Skin epidermis (tissue), 12 donors: ENCODE results near the gene UHRF2.
A peak's percentile ranks its signal among the peaks of the same experiment; 100 is the strongest.
"Not testable (repeated sequence)": the region's sequence is repeated elsewhere in the genome, so short reads cannot be mapped to it uniquely, and the experiment has no call there.

Source experiments
- H3K27ac ChIP-seq, 21 experiments: fragments of 200-600 bp; sonication (generic) in 11 of 21; one replicate each; pipeline ENCODE4 v1.5.0; 2020; ENCODE audit warnings: mild to moderate bottlenecking in 3 of 21, inconsistent platforms in 2 of 21, moderate library complexity in 2 of 21
- H3K4me3 ChIP-seq, 7 experiments: fragments of 200-600 bp; sonication (generic) in 2 of 7; one replicate each; pipeline ENCODE4 v1.5.0; 2020; ENCODE audit warnings: inconsistent platforms in 2 of 7, mild to moderate bottlenecking in 2 of 7, moderate library complexity in 1 of 7

Gene UHRF2

GRCh38 chr9:6473151-6473550, 60.2 kb downstream of the UHRF2 start:
- Histone ChIP-seq H3K4me3 (no peak overlapping the region), H3K27ac (no peak overlapping the region)

DNA sequence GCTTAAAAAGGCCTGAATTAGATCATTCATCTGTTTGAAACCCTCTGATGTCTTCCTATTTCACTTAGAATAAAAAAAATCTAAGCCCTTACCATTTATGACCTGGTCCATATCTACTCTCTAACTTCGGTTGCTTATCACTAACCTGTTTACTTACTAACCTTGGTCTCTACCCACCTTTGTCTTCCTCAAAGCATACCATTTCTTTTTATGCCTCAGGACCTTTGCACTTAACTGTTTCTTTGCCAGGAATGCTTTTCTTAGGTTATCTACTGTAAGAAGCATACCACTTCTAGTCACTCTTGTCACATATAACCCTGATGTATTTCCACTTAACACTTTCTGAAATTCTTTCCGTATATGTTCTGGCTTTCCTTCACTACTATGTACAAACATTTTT, 67.0 kb downstream of the UHRF2 start:
- Histone ChIP-seq H3K27ac (no peak overlapping the region), H3K4me3 (no peak overlapping the region)

GRCh38 chr9:6484210-6484609, 71.2 kb downstream of the UHRF2 start:
- Histone ChIP-seq H3K27ac (no peak overlapping the region), H3K4me3 (no peak overlapping the region)

GRCh38 chr9:6488395-6488794, 75.4 kb downstream of the UHRF2 start:
- Histone ChIP-seq H3K4me3 (no peak overlapping the region), H3K27ac (no peak overlapping the region)

DNA sequence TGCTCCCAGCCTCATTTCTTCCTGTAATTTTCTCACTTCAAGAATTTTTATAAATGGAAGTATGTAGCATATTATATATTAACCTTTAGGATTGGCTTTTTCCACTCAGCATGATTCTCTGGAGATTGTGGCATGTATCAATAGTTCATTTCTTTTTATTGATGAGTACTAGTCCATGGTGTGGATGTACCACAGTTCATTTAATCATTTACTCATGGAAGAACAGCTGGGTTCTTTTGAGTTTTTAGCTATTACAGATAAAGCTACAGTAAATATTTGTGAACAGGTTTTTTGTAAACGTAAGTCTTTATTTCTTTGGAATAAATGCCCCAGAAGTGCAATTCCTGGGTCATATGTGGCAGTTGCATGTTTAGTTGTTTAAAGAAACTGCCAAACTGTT, 76.1 kb downstream of the UHRF2 start:
- Histone ChIP-seq H3K27ac (no peak overlapping the region), H3K4me3 (no peak overlapping the region)

DNA sequence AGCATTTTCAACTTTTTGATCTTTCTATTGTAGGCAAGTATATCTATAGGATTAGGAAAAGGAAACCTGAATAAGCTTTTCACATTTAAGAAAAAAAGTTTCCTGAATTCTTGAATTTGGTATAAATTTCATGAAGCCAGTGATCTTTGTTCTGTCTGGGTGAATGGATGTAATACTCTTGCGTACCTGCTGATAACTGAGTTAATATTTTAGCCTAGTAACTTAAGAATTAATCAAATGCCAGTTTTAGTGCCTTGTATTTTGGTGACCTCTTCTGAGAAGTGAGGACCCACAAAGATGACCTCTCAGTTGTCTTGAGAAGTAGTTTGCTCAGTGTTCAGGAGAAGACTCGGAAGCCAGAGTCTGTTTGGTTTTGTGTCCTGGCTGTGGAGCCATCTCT, 77.9 kb downstream of the UHRF2 start:
- Histone ChIP-seq H3K4me3 (no peak overlapping the region), H3K27ac (no peak overlapping the region)

GRCh38 chr9:6495466-6495865, 82.5 kb downstream of the UHRF2 start:
- no peak overlapping the region for H3K27ac ChIP-seq
- no peak overlapping the region for H3K4me3 ChIP-seq

DNA sequence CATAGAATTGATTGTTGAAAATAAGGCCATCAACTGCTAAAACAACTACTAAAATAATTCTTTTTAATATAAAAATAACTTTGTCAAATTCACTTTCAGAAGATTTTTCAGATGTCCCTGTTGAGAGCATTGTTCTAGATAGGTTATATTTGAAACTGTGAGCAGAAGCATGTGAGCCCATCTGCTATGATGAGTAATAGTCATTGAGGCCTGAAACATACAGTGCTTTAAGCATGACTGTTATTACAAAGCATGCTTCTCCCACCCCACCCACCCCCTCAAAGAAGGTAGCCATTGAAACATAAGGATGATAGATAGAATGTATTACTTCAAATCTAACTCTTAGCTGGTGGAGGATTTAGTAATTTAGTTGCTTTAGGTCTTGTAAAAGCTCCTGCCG, 86.0 kb downstream of the UHRF2 start:
- H3K4me3 ChIP-seq: no peak overlapping the region
- peak overlapping the region in 1 of 21 experiments; percentile 6 for H3K27ac ChIP-seq

DNA sequence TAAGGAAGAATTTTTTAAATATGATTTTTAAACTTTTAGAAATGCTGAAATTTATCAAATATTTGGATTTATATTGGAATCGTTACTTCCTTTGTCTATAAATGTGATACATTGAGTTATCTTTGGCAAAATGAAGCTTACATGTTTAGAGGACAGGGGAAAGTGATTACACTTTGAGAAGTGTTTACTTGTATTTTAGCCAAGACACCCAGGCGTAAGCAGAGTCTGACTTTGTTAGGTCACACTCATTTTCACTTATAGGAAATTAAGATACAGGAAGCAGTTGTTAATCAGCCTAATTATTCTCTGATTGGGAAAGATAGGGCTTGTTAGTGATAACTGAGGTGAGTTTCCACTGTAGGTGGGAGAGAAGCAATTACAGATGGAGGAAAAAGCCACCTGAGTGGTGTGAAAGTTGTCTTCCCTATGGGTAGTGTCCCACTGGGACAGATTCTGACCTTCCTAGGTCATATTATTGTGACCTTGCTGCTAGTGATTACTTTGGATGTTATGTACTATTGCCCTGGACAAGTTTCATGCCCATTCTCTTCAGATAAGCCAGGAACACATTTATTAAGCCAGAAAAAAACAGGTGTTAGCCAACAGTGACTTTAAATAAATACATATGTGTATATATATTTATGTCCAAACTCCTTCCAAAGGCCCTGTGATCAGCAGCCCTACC, 88.7 kb downstream of the UHRF2 start:
- H3K4me3 ChIP-seq: no peak overlapping the region
- H3K27ac ChIP-seq: no peak overlapping the region

DNA sequence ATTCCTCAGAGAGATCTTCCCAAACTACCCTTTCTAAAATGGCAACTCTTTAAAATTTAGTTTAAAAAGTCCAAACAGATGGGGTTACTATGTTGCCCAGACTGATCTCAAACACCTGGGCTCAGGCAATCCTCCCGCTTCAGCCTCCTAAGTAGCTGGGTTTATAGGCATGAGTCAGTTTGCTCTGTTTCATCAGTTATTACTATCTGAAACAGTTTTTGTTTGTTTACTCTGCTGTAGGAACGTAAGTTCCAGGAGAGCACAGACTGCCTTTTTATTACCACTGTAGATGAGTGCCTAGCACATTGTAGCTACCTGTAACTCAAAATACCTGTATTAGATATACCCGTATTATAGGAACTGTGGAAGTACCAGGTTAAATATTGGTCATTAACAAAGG, 89.4 kb downstream of the UHRF2 start:
- H3K27ac ChIP-seq: no peak overlapping the region
- no peak overlapping the region for H3K4me3 ChIP-seq

GRCh38 chr9:6506571-6506970, 93.6 kb downstream of the UHRF2 start:
- Histone ChIP-seq H3K4me3 (no peak overlapping the region), H3K27ac (no peak overlapping the region)

- H3K27ac ChIP-seq: no peak overlapping the region
These were observed 99.2 kb downstream of the UHRF2 start for GRCh38 chr9:6512085-6512657.

GRCh38 chr9:6522263-6522662, 109.3 kb downstream of the UHRF2 start:
- no peak overlapping the region for H3K27ac ChIP-seq
- no peak overlapping the region for H3K4me3 ChIP-seq

More at GRCh38 chr9:6512085-6512657, 99.2 kb downstream of the UHRF2 start:
- no peak overlapping the region for H3K4me3 ChIP-seq

DNA sequence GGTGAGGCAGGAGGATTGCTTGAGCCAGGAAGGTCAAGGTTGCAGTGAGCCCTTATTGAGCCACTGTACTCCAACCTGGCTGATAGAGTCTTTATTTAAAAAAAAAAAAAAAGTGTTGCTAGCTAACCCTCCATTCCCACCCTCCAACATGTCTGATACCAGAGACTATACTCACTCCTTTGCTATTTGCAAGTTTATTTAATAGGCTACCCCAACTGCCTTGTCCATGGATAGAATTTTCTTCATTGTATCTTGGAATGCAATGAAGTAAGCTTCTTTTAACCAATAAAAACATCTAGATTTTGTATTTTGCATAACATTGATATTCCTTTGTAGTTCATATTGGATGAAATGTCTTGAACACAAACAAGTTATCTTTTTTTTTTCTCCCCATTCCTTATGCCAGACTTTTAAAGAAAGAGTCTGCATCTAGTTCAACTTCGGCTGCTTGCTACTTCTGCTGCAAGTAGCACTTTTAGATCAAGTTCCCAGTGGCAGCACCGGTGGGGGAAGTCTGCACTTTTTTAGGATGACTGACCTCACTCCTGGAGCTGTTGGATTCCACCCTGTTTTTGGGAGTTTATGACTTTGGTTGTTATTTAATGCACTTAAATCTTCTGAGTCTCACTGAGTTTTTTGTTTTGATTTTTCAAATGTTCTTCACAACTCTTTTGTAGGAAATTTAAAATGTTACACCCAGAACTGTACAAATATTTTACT, 112.5 kb downstream of the UHRF2 start:
- peak overlapping the region in 1 of 21 experiments; percentile 25 for H3K27ac ChIP-seq

GRCh38 chr9:6535594-6535993, 122.6 kb downstream of the UHRF2 start:
- H3K4me3 ChIP-seq: no peak overlapping the region

More for the DNA sequence above, 112.5 kb downstream of the UHRF2 start:
- H3K4me3 ChIP-seq: no peak overlapping the region

GRCh38 chr9:6538666-6539071, 125.7 kb downstream of the UHRF2 start:
- H3K27ac ChIP-seq: no peak overlapping the region
- H3K4me3 ChIP-seq: no peak overlapping the region

More at GRCh38 chr9:6535594-6535993, 122.6 kb downstream of the UHRF2 start:
- no peak overlapping the region for H3K27ac ChIP-seq

DNA sequence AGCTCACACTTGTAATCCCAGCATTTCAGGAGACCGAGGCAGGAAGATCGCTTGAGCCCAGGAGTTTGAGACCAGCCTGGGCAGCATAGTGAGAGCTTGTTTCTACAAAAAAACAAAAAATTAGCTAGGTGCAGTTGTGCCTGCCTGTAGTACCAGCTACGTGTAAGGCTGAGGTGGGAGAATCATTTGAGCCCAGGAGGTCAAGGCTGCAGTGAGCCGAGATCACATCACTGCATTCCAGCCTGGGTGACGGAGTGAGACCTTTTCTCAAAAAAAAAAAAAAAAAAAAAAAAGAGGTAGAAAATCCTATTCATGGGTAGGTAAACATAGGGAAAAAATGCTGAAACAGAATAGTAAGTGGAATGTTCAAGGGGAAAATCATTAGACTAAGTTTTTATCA, 129.6 kb downstream of the UHRF2 start:
- H3K4me3 ChIP-seq, H3K27ac ChIP-seq: not testable (repeated sequence)

GRCh38 chr9:6543204-6543603, 130.2 kb downstream of the UHRF2 start:
- Histone ChIP-seq H3K4me3 (no peak overlapping the region), H3K27ac (no peak overlapping the region)

DNA sequence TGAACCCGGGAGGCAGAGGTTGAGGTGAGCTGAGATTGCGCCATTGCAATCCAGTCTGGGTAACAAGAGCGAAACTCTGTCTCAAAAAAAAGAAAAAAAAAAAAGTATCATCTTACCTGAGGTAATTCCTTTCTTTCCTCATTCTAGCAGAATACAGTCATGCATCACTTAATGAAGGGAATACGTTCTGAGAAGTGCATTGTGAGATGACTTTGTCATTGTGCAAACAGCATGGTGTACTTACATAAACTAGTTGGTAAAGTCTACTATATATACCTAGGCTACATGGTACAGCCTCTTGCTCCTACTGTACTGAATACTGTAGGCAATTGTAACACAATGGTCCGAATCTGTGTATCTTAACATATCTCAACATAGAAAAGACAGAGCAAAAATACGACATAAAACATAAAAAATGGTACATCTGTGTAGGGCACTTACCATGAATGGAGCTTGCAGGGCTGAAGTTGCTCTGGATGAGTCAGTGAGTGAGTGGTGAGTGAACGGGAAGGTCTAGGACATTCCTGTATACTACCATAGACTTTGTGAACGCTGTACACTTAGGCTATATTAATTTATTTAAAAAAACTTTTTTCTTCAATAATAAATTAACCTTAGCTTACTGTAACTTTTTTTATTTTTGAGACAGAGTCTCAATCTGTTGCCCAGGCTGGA, 132.2 kb downstream of the UHRF2 start:
- Histone ChIP-seq H3K27ac (no peak overlapping the region), H3K4me3 (no peak overlapping the region)

DNA sequence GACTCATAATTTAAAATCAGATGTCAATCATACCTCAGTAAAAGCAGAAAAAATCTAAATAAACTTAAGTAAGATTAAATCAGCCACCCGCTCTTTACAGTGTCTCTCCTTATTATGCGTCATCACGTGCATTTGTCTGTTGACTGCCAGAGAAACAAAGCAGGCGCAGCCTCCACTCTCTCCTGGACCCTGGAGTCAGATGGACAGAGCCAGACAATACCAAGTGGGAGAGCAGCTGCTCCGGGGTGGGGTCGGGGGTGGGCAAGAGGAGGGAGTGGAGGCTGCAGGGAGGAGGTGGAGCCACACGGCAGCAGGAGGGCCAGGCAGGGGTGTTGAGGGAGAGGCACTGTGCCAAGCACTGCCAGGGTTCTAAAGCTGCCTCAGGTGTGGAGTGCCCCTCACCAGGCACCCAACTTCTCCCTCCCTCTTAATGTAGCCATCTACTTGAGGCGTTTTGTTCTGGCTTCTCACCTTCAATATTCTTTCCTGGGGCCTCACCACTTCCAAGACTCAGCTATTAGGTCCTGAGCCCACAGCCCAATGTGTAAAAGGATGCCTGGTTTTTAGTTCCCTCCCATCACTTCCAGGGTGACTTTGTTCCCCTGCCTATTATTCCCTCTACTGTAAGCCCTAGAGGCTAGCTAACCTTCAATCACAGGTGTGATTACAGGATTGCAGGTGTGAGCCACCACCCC, 136.3 kb downstream of the UHRF2 start:
- no peak overlapping the region for H3K27ac ChIP-seq
- H3K4me3 ChIP-seq: no peak overlapping the region
